Femur (tissue), 1 donor: Measurements from ENCODE around the gene MAP3K20.
"Not testable (repeated sequence)": the region's sequence is repeated elsewhere in the genome, so short reads cannot be mapped to it uniquely, and the experiment has no call there.

Source experiments
- DNase-seq: peaks from one replicate; pipeline ENCODE4 v3.0.0-alpha.2; 2017

The MAP3K20 gene

DNA sequence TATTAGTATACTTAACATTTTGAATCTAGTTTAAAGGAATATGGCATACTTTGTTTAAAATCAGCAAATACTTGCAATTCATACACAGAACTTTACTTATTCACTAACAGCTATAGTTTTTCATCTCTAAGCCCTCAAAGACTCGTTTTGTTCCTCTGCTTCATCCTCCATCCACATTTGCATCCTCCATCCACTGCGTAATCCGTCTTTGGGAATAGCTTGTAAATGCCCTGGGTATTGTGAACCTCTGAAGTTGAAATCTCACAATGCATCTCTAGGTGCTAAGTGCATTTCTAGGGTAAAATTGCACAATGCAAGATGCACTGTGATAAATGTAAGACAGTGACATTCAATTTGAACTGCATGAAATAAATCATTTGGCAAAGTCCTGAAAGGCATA is 163.2 kb downstream of the MAP3K20 start:
- DNase-seq = no peak

GRCh38 chr2:173239644-173240043 is 164.0 kb downstream of the MAP3K20 start:
- no peak for DNase-seq

DNA sequence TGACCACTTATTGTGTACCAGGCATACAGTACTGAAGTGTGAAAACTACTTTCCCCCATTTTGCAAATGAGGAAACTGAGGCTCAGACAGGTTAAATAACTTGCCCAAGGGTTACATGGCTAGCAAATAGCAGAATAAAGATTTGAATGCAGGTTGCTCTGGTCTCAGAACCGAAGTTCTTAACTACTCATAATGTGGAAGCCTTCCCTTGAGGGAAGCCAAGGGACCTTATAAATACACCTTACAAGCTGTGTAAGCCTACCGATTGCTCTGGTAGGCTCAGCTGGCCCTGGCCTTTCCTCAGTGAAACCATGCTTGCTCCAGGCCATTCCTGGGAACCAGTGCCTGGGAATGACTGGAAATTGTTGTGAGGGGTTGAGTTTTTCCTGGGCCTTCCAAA is 164.4 kb downstream of the MAP3K20 start:
- no peak for DNase-seq

DNA sequence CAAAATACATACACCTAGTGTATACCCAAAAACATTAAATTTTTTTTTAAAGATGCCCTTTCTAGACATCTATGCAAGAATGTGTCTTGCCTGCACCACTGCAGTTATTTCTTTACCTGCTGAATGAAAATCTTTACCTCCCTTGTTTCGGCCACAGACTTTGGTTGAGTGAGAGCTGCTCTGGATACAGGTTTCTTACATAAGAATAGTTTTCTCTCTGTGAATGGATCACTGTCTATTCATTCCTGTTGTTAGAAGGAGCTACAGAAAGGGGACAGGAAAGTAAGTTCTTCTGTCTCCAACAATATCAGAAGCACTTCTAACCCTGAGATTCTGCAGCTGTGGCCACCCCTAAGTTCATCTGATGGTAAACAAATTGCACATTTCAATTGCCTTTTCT is 166.0 kb downstream of the MAP3K20 start:
- no peak for DNase-seq

GRCh38 chr2:173247156-173247555 is 171.5 kb downstream of the MAP3K20 start:
- no peak for DNase-seq

GRCh38 chr2:173248381-173248780 is 172.7 kb downstream of the MAP3K20 start:
- DNase-seq = no peak

DNA sequence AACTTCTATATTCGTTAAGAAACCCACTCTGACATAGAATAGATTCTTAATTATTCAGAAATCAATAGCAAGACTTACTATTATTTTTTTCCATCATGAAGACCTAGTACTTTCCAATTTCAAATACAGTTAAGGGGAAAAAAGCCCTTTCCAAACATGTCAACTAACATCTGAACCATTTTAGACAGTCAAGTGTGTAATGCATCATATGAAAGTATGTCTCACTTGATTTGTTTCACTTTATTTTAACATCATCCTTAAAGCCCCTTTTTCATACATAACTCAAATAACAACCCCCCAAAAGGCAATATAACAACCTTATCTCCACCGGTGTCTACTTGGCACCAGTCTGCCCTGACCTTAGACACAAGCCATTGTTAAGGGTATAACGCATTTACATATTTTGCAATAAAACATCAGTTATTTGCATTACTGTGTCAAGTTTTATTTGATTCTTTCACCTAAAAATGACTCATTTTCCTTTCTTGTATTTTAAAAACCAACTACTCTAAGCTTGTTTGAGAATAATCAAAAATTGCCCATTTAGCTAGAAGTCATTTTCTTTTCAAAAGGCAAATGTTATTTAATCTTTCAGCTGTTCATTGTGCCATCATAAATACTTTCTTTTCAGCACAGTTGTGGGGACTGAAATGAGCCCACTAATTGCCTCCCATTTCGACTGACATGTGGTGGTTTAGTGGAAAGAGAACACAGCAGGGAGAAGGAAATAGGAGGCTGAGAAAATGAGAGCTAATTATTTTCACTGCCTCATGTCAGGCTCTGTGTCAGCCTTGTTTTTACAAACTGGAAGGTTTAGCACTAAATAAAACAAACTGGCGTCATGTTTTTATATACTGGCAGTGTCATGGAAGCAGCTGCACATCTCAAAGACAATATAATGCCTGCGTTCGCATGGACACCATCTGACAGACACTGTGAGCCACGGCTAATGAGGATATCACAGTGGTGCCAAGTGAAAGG is 174.3 kb downstream of the MAP3K20 start:
- DNase-seq = no peak

- DNase-seq = no peak
Observed at GRCh38 chr2:173251225-173251624, 175.6 kb downstream of the MAP3K20 start.

DNA sequence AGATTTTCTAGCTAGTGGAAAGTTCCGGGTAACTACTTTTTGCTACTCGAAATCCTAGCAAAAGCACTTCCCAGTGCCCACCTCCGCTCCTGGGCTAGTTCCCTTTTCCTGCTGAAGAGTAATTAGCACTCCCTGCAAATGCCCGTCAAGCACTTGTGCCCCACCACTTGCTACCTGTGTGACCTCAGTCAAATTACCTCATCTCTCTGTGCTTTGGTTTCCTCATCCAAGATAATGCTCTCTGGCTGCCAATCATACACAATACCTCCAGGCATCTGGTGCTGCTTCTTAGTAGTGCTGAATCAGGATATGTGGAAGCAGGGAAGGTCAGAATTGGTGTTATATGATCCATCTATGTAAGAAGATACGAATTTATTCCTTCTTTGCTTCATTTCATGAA is 176.9 kb downstream of the MAP3K20 start:
- no peak for DNase-seq

DNA sequence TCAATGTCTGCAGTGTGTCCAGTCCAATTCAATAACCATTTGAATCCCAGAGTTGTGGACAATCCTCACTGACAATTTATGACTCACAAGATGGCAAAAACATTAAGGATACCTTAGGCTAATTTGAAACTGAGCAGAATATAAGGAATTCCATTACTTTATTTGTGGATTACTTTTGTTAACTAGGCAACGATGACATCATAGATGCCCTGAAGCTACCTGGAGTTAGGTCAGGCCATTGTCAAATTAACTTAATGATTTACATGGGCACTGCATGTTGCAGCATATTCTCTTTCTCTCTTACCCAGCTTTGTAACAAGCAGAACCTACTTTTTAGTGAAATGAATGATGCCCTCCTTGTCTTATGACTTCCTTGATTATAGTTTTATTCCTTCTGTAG is 179.0 kb downstream of the MAP3K20 start:
- no peak for DNase-seq

DNA sequence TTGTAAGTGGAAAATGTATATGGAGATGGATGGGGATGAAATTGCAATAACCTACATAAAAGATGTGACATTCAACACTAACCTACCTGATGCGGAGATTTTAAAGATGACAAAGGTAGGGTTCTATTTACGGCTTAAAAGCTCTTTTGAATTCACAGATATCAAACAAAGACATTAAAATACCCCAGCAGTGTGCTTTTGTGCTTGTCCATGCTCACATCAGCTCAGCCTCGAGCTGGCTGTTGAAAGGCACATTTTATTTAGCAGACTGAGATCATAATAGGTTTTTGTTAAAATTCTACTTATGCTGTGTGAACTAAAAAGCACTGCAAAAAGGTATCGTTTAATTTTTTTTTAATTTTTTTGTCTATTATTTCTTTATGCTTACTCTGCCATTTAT is 183.1 kb downstream of the MAP3K20 start:
- no peak for DNase-seq

GRCh38 chr2:173262356-173262755 is 186.7 kb downstream of the MAP3K20 start:
- DNase-seq = not testable (repeated sequence)

DNA sequence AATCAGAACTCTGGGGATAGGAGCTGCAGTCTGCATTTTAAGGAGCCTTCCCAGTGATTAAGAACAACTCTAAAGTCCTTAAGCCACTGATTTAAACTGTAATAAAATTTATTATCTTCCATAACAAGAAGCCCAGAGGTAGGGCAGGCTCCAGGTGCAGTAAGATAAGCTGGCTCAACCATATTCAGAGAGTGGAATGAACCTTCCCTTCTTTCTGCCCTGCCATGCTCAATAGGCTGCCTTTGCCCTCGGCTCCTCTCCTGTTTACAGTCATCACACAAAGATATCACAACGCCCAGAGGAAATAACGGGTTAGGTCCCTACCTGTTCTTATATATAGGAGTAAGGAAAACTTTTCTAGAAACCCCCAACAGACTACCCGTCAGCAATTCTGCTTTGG is 188.5 kb downstream of the MAP3K20 start:
- no peak for DNase-seq

- peak; percentile 40 for DNase-seq
Observed at GRCh38 chr2:173264603-173265366, 189.1 kb downstream of the MAP3K20 start.

- no peak for DNase-seq
Observed at GRCh38 chr2:173271135-173271534, 195.5 kb downstream of the MAP3K20 start.

DNA sequence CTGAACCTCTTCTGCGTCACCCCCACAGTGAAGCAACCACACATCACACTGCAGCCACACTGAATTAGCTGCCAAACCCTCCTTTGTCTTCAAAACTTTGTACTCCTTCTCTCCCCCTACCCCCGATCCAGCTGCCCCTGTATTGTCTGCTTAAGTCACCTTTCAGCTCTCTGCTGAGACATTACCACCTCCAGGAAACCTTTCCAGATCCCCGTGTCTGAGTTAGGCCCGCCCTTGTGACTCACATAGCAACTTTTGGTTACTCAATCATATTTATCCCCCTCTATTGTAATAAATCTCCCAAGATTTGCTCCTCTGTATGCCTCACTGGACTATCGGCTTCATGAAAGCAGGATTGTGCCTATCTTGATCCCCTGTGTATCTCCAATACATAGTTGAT is 196.2 kb downstream of the MAP3K20 start:
- no peak for DNase-seq

DNA sequence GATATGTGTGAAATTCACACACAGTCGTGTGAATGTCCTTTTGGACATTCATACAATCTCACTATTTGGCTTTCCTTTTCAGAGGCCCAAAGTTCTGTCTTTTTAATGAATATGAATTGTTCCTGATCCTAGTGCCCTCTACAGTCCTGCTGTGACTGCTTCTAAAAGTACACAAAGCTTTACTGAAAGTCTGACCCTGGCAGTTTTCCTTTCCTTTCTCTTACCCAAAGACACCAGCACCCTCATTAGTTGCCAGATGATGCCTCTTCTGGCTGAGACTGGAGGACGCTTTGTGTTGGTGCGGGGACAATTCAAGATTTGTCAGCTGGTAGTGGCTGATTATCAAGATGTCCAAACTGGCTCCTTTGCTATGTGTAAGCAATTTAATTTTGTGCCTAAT is 197.2 kb downstream of the MAP3K20 start:
- no peak for DNase-seq

DNA sequence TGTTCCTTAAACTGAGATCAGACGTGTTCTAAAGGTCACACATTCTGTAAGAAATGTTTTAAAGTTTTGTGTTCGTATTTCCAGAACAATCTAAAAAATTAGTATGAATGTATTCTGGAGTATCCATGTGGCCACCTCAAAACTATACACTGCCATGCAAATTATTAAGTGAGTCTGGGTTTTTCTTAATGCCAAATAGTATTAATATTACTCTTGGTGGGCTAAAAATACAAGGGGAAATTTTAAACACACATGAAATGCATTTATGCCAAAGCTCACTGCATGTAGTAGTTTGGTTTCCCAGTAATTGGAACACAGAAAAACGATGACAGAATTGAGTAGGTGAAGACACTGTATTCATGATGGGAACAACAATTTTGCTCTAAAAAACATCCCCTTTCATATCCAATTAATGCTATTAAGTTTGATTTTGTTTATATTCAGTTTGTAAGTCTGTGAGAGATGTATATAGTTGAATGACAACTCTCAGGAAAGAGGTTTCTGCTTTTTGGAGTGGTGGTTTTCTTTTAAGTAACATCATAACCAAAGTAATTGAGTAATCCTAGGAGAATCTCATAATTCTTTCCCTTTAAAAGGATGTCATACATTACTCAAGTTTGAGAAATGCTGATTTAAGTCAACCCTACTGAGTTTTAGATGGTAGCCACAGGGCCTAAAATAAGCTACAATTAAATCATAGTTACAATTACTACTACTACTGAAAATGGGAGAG is 203.3 kb downstream of the MAP3K20 start:
- no peak for DNase-seq

- no peak for DNase-seq
Observed at GRCh38 chr2:173279527-173279868, 203.9 kb downstream of the MAP3K20 start.

GRCh38 chr2:173280853-173281252 is 205.2 kb downstream of the MAP3K20 start:
- no peak for DNase-seq

DNA sequence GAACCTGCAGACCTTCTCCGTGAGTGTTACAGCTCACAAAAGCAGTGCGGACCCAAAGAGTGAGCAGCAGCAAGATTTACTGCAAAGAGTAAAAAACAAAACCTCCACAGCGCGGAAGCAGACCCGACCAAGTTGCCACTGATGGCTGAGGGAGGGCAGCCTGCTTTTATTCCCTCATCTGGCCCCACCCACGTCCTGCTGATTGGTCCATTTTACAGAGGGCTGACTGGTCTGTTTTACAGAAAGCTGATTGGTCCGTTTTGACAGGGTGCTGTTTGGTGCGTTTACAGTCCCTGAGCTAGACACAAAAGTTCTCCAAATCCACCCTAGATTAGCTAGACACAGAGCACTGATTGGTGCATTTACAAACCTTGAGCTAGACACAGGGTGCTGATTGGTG is 206.3 kb downstream of the MAP3K20 start:
- not testable (repeated sequence) for DNase-seq

GRCh38 chr2:173282795-173283545 is 207.3 kb downstream of the MAP3K20 start:
- no peak for DNase-seq
